Activated T-cell treated with anti-CD3 and anti-CD28 coated beads, Interleukin-2, amount 50 U/mL, for 48 hours (primary cell): ENCODE data around the gene MS4A6E.

ENCODE experiments used
- DNase-seq, 2 experiments: peaks; one replicate each; pipeline ENCODE4 v3.0.0-alpha.2; 2020

MS4A6E gene

DNA sequence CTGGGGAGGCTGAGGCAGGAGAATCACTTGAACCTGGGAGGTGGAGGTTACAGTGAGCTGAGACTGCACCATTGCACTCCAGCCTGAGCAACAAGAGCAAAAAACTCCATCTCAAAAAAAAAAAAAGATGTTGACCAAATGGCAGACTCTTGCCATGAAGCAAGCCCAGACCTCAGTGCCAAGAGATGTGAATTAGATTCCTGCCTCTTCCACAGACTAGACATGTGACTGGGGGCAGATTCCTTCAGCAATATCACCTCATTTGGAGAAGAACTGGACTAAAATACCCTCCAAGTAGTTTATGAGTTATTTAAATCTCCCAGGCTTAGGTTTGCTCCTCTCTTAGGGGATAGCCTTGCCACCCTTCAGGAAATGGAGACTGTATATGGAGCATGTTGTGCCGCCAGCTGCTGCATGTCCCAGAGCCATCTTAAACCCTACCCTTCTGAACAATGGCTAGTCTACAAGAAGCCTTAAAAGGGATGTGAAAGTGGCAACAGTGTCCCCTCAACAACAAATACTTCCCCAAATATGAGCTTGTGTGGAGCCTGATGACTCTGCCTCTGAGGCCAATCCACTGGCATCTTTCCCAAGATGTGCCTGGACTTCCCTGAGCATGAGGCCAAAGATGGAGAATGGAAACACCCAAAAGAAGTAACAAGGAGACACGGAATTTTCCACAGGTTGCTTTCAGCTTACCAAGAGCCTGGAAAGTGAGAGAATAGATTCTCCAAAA lies 50.5 kb downstream of the MS4A6E start:
- DNase-seq = no peak

DNA sequence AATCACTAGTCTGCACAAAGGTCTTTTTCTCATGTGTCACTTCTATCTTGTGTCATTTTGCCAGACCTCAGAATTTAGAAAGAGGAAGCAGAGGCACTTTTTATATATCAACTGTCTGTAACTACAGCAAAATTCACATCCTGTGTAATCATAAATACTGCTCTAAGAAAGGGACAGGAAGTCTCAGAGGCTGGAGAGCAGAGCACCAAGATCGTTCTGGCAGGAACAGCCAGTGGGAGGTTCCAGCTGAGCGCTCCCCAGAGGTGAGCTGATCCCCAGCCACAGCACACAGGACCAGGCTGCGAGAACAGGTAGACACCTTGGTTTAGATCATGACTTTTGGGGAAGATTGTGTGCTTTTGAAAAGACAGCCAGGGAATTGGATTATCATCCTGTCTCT lies 51.3 kb downstream of the MS4A6E start, which contains the start of gene MS4A7:
Gene MS4A7 (plus strand): TSS at position 179 of the 400 bp plus-strand sequence. CDS start 4,610 bp downstream, outside the sequence.
- no peak for DNase-seq

DNA sequence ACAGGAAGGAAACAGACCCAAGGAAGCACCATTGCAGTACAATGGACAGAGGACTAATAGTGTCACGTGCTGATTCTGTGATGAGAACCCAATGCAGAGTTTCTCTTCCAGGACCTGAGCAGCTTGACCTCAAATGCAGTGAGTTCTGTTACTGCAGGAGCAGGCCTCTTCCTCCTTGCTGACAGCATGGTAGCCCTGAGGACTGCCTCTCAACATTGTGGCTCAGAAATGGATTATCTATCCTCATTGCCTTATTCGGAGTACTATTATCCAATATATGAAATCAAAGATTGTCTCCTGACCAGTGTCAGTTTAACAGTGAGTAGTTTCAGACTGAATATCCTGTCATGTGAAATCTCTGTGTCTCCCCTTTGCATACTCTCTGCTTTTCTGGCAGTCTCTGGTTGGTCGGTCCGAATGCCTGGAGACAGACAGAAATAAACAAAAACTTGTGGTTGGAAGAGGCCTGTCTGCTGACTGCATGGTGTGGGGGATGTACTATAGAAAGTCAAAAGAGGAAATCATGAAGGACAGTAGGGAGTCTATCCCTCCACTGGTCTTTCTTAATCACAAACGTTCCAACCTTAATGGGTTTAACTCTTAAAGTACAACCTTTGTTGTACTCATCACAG lies 62.3 kb downstream of the MS4A6E start:
- DNase-seq = no peak

DNA sequence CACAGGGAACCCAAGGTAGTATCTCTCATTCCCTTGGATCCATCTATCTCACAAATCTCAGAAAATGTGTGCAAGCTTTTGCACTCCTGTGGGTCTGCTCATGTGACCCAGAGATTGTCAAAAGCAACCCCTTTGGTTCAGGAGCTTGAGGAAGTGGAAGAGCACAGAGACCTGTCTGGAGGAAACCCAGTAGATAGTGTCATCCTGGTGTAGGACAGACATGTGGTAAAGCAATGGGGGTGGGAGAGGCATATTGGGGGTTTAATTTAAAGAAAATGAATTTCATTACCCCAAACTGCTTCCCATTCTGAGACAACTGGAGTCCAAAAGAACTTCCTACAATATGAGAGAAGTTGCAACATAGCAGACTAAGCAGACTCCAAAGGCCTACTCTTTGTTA lies 63.4 kb downstream of the MS4A6E start:
- no peak for DNase-seq
